HG03066 (cell line): Measurements from ENCODE around the gene ZNF425.
"Not testable (repeated sequence)": the region's sequence is repeated elsewhere in the genome, so short reads cannot be mapped to it uniquely, and the experiment has no call there.

Source experiments
- ATAC-seq: cut with Tn5 transposase; IDR thresholded peaks from one replicate; pipeline ENCODE4 v1.9.1; 2021; ENCODE audit warnings: low read depth; ENCODE audit not compliant: unreplicated experiment

The ZNF425 gene

GRCh38 chr7:149075286-149075685 lies 50.8 kb downstream of the ZNF425 start:
- no peak for ATAC-seq

DNA sequence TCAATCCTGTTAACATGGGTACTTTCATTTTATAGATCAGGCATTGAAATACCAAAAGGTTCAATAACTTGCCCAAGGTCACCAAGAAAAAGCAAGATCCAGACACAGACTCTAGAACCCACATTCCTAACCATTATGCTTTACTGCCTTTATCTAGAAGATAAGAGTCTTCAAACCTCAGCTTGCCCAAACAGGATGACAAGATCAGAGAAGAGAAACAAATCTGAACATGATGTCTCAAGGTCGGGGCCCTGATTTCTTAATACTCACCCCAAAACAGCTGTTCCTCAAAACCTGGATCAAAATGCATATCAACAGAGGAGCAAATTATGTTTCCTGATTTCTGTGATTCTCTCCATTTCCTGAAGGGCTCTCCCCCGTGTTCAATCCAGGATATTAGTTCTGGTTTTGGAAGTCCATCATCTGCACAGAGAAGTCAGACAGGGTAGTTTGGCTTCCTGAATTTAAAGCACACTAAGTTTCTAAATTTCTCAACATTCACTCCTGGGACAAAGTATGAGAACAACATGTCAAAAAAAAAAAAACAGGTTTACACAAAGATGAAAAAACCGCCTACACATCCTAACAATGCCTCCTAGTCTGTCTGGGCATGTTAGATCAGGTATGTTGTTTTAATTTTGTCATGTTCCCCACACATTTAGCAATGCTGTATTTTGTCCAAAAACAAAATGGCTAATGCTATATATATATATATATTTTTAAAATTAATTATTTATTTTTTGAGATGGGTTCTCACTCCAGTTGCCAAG lies 51.8 kb downstream of the ZNF425 start:
- no peak for ATAC-seq

- ATAC-seq = no peak
These were observed 53.7 kb downstream of the ZNF425 start for GRCh38 chr7:149072438-149072775.

- no peak for ATAC-seq
These were observed 54.3 kb downstream of the ZNF425 start for GRCh38 chr7:149071641-149072437.

DNA sequence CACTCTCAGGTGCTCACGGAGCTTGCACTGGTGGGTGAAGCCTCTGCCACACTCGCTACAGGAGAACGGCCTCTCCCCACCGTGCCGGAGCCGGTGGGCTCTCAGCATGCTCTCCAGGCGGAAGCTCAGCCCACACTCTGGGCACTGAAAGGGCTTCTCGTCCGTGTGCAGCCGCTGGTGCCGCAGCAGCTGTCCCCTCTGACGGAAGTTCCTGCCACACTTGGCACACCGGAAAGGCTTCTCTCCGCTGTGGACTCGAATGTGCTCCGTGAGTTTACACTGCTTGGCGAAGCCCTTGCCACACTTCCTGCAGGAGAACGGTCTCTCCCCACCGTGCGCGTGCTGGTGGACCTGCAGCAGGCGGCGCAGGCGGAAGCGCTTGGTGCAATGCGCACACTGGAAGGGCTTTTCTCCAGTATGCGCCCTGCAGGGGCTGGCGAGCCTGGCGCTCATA lies 54.9 kb downstream of the ZNF425 start:
- no peak for ATAC-seq

GRCh38 chr7:149070372-149071125 lies 55.6 kb downstream of the ZNF425 start:
- no peak for ATAC-seq

GRCh38 chr7:149067869-149068268 lies 58.3 kb downstream of the ZNF425 start:
- ATAC-seq = no peak

DNA sequence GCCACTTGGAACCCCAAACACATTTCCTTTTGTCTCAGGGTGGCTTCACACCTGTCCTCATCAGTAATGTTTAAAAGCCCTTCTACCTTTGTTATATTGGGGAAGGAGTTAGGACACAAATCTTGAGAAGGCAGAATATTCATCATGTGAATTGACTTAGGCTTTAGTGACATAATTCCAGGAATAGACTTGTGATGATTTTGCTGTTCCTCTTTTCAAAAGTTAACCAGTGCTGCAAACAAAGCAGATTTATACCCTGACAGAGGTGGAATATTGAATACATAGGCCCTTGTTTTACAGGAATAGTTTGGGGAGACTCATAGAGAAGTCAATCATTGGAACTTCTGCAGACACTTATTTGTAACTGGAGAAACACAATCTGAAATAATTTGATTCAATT lies 62.6 kb downstream of the ZNF425 start:
- no peak for ATAC-seq

DNA sequence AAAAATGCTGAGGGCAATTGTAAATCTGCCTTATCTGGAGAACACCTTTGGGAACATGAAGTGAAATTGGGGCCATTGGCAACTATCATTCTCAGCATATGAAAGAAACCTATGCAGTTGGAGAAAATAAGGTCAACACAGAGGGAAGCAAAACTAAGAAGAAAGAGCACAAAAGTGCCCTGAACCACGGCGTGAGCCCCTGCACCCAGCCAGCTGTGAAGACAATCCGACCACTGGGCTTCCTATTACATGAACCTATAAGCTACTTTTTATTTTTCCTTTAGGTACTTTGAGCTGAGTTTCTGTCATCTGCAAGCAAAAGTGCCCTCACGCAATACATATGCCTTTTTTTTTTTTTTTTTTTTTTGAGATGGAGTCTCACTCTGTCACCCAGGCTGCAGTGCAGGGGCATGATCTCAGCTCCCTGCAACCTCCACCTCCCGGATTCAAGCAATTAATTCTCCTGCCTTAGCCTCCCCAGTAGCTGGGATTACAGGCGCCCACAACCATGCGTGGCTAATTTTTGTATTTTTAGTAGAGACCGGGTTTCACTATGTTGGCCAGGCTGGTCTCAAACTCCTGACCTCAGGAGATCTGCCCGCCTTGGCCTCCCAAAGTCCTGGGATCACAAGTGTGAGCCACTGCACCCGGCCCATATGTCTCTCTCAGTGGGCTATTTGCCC lies 63.8 kb downstream of the ZNF425 start:
- not testable (repeated sequence) for ATAC-seq

DNA sequence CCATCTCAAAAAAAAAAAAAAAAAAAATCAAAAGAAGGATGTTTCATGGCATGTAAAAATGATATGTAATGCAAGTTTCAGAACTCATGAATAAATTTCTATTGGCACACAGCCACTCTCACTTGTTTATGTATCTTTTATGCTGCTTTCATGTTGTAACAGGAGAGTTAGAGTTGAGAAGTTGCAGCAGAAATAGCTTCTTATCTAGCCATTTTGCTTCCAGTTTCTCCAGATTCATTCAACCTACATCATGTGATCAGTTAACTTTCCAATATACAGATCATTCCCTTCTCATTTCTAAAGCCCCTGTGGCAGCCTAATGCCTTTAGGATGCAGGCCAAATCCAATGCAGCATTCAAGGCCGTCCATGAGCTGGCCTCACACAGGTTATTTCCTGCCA lies 66.0 kb downstream of the ZNF425 start:
- no peak for ATAC-seq

DNA sequence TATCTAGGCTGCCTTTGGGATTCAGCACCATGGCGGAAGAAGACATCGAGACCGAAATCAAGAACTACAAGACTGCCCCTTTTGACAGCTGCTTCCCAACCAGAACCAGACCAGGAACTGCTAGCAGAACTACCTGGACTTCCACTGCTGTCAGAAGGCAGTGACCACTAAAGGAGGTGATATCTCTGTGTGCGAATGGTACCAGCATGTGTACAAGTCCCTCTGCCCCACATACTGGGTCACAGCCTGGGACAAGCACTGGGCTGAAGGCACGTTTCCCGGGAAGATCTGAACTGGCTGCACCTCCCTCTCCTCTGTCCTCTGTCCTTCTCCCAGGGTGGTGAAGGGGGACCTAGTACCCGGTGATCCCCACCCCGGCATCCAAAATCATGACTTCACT lies 72.2 kb downstream of the ZNF425 start:
- no peak for ATAC-seq

DNA sequence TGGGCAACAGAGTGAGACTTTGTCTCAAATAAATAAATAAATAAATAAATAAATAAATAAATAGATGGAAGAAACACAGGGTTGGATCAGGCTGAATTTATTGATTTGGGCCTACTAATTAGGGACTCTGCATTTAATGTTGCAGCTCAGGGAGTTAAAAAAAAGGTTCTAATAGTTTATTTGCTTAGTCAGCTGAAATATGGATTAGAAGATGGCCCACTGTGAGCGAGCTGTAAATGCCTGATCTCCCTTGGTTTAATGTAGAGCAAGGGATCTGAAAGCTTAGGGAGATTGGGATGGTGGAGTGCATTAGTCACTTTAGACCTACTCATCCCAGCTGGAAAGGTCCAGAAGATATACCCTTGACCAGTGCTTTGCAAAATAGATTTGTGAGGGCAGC lies 72.7 kb downstream of the ZNF425 start:
- no peak for ATAC-seq
